ENCODE measurements around the gene TPR. TPM values are rescaled to one million over a fixed set of nuclear protein-coding genes. Genes with fewer than 3 reads are reported as not detected.

TPR gene
- total RNA-seq, 3 donors from 2014 or later (not counting 1 experiment from before 2014, with no cell fraction given): 96.8 to 137 (median 116) TPM

DNA sequence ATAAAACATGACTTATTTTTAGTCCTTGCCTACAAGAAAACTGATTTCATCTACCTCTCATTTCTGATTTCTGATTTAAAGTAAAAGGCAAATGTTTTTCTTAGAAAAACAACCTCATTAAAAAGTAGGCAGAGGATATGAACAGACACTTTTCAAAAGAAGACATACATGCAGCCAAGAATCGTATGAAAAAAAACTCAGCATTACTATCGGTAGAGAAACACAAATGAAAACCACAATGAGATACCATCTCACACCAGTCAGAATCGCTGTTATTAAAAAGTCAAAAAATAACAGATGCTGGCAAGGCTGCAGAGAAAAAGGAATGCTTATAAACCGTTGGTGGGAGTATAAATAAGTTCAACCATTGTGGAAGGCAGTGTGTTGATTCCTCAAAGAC, 16.8 kb upstream of the TPR start:
- intact Hi-C loops (cut with micrococcal nuclease): no loop called here
- TF ChIP-seq, protein P1, sequence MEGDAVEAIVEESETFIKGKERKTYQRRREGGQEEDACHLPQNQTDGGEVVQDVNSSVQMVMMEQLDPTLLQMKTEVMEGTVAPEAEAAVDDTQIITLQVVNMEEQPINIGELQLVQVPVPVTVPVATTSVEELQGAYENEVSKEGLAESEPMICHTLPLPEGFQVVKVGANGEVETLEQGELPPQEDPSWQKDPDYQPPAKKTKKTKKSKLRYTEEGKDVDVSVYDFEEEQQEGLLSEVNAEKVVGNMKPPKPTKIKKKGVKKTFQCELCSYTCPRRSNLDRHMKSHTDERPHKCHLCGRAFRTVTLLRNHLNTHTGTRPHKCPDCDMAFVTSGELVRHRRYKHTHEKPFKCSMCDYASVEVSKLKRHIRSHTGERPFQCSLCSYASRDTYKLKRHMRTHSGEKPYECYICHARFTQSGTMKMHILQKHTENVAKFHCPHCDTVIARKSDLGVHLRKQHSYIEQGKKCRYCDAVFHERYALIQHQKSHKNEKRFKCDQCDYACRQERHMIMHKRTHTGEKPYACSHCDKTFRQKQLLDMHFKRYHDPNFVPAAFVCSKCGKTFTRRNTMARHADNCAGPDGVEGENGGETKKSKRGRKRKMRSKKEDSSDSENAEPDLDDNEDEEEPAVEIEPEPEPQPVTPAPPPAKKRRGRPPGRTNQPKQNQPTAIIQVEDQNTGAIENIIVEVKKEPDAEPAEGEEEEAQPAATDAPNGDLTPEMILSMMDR (IDR thresholded peaks at IDR 0.05): no peak
- Mint-ChIP-seq H3K4me1 (no peaks in the 10 kb centered on the region), H3K36me3 (peaks cover 17% of the 10 kb centered on the region), H3K9me3 (no peaks in the 10 kb centered on the region), H3K4me3 (no peak overlapping the region), H3K27me3 (ENCODE audit: low read depth in 2 of 2) (no peaks in the 10 kb centered on the region), H3K27ac (no peak overlapping the region)
- H3K9me3 ChIP-seq (ENCODE audit: control insufficient read depth, insufficient read depth, low read length): no peaks in the 10 kb centered on the region
- WGBS (ENCODE audit: insufficient coverage): 94% methylated on average over 2 of the region's 4 CpGs
- ATAC-seq (no peak), DNase-seq (no peak)
- no peaks in the 10 kb centered on the region for H3K4me1 ChIP-seq (ENCODE audit: control insufficient read depth, insufficient read depth, low read length)
- peaks cover 64% of the 10 kb centered on the region for H3K36me3 ChIP-seq (ENCODE audit: control insufficient read depth, insufficient read depth, low read length)
- no peaks in the 10 kb centered on the region for H3K27me3 ChIP-seq (ENCODE audit: control insufficient read depth, insufficient read depth, low read length)
- H3K4me3 ChIP-seq (ENCODE audit: low read length): no peak overlapping the region
- H3K27ac ChIP-seq (ENCODE audit: low read length): no peak overlapping the region

DNA sequence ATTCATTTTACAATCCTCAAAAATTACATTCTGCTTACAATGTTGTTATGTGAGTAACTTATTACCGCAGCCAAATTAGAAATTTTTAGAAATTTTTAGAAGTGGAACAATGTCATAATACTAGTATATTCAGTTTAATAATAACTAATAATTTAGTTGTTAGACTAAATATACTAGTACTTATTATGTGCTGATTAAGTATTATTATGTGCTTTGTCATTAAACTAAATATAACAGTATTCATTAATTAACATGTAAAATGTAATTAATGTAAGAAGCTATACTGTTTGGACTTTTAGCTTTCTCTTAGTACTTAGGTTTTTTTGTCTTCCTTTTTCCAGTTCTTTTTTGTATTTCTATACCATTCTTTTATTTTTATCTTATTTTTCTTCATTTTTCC, 15.9 kb upstream of the TPR start:
- no peak for ATAC-seq
- WGBS (ENCODE audit: insufficient coverage): no CpG with 5 or more reads among the region's 1 CpG
- Histone ChIP-seq H3K27me3 (ENCODE audit: control insufficient read depth, insufficient read depth, low read length) (no peaks in the 10 kb centered on the region), H3K36me3 (ENCODE audit: control insufficient read depth, insufficient read depth, low read length) (peaks cover 62% of the 10 kb centered on the region), H3K4me3 (ENCODE audit: low read length) (no peak overlapping the region), H3K9me3 (ENCODE audit: control insufficient read depth, insufficient read depth, low read length) (no peaks in the 10 kb centered on the region), H3K4me1 (ENCODE audit: control insufficient read depth, insufficient read depth, low read length) (no peaks in the 10 kb centered on the region), H3K27ac (ENCODE audit: low read length) (no peak overlapping the region)
- no peak for DNase-seq
- TF ChIP-seq, protein P1 (IDR thresholded peaks at IDR 0.05): no peak
- Mint-ChIP-seq H3K36me3 (peaks cover 17% of the 10 kb centered on the region), H3K27ac (no peak overlapping the region), H3K4me1 (no peaks in the 10 kb centered on the region), H3K4me3 (no peak overlapping the region), H3K27me3 (ENCODE audit: low read depth in 2 of 2) (no peaks in the 10 kb centered on the region), H3K9me3 (no peaks in the 10 kb centered on the region)
- intact Hi-C loops (cut with micrococcal nuclease): no loop called here

DNA sequence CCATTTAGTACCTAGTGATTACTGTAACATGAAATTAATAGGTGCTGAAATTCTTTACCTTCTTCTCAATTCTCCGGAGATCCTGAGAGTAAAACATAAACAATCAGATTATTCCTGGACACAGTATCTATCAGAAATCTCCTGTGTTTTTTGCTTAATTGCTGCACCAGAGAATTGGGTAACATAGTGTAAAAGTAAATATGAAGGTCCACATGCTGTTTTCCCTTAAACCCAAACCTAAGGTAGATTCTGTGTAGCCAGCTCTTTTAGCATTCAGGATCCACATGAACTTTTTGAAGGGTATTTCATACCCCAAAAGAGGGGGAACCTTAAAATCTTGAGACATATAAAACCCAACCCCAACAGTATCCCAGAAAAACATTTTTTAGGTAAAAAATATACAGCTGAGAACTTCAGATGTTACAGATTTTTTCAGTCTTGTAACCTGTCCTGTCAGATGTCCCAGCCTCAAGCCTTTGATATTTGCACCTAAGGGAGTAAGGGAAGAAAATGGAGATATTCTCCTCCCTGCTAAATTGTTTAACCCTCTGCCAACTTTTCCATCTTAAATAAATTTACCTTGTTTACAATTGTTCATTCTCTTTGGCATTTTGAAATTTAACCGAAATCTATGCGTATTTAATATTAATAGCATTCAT, 11.8 kb upstream of the TPR start:
- no peaks in the 10 kb centered on the region for H3K27me3 ChIP-seq (ENCODE audit: control insufficient read depth, insufficient read depth, low read length)
- no peaks in the 10 kb centered on the region for H3K4me1 Mint-ChIP-seq
- DNase-seq (no peak), ATAC-seq (no peak)
- no peaks in the 10 kb centered on the region for H3K9me3 Mint-ChIP-seq
- no peak overlapping the region for H3K27ac Mint-ChIP-seq
- WGBS (ENCODE audit: insufficient coverage): no CpG with 5 or more reads among the region's 3 CpGs
- intact Hi-C loops (cut with micrococcal nuclease): no loop called here
- H3K27ac ChIP-seq (ENCODE audit: low read length): no peak overlapping the region
- peaks cover 60% of the 10 kb centered on the region for H3K36me3 ChIP-seq (ENCODE audit: control insufficient read depth, insufficient read depth, low read length)
- no peaks in the 10 kb centered on the region for H3K9me3 ChIP-seq (ENCODE audit: control insufficient read depth, insufficient read depth, low read length)
- H3K4me1 ChIP-seq (ENCODE audit: control insufficient read depth, insufficient read depth, low read length): no peaks in the 10 kb centered on the region
- no peak overlapping the region for H3K4me3 Mint-ChIP-seq
- H3K36me3 Mint-ChIP-seq: peaks cover 14% of the 10 kb centered on the region
- no peak overlapping the region for H3K4me3 ChIP-seq (ENCODE audit: low read length)
- TF ChIP-seq, protein P1 (IDR thresholded peaks at IDR 0.05): no peak
- no peaks in the 10 kb centered on the region for H3K27me3 Mint-ChIP-seq (ENCODE audit: low read depth in 2 of 2)

DNA sequence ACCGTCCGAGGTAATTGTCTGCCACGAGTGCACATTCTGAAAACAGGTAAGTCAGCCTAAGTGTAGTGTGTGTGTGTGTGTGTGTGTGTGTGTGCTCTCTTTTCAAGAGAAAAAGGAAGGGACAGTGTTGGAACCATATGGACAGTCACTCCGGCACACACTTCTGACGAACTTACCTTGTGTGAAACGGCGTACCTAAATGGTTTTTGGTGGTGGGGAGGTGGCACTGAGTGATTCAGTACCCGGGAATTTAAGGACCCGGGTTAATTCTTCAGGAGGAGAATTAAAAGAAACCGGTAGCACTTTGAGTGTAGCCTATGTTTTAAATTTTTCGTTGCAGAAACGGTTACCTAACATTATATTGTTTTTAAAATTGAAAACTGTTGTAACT, 871 bp upstream of the TPR start:
- Mint-ChIP-seq H3K27me3 (ENCODE audit: low read depth in 2 of 2) (no peaks in the 10 kb centered on the region), H3K9me3 (no peaks in the 10 kb centered on the region), H3K36me3 (peaks cover 2% of the 10 kb centered on the region), H3K4me3 (peak overlapping the region; percentile 91), H3K4me1 (peaks cover 30 to 37% of the 10 kb centered on the region in 2 donors), H3K27ac (peak overlapping the region; percentile 90)
- ATAC-seq (peak in 2 of 3 donors; percentile 0 to 7), DNase-seq (no peak)
- H3K4me3 ChIP-seq (ENCODE audit: low read length): peak overlapping the region; percentile 94
- peaks cover 22% of the 10 kb centered on the region for H3K36me3 ChIP-seq (ENCODE audit: control insufficient read depth, insufficient read depth, low read length)
- TF ChIP-seq, protein P1 (IDR thresholded peaks at IDR 0.05): no peak
- H3K9me3 ChIP-seq (ENCODE audit: control insufficient read depth, insufficient read depth, low read length): no peaks in the 10 kb centered on the region
- no peaks in the 10 kb centered on the region for H3K27me3 ChIP-seq (ENCODE audit: control insufficient read depth, insufficient read depth, low read length)
- 0% methylated on average over 12 of the region's 12 CpGs for WGBS (ENCODE audit: insufficient coverage)
- H3K27ac ChIP-seq (ENCODE audit: low read length): peak overlapping the region; percentile 94
- intact Hi-C loops (cut with micrococcal nuclease): loop anchor here (10.0 kb wide), 2 partner anchors 1061 to 1991 kb away; partner anchors contain the start of genes C1orf21 and IVNS1ABP
- H3K4me1 ChIP-seq (ENCODE audit: control insufficient read depth, insufficient read depth, low read length): peaks cover 10% of the 10 kb centered on the region

Measured in natural killer cell (primary cell).